ENCODE measurements around the gene LTBP1.

The LTBP1 gene

GRCh38 chr2:33123216-33123615 lies 176.5 kb downstream of the LTBP1 start:
- no peak for DNase-seq

GRCh38 chr2:33126552-33126951 lies 179.8 kb downstream of the LTBP1 start:
- DNase-seq, result no peak

- no peak for DNase-seq
These were observed 180.2 kb downstream of the LTBP1 start for GRCh38 chr2:33126958-33127357.

GRCh38 chr2:33129263-33130053 lies 182.7 kb downstream of the LTBP1 start:
- DNase-seq, result no peak

GRCh38 chr2:33130054-33130447 lies 183.3 kb downstream of the LTBP1 start:
- DNase-seq, result no peak

- no peak for DNase-seq
These were observed 183.8 kb downstream of the LTBP1 start for GRCh38 chr2:33130544-33130943.

- DNase-seq, result no peak
These were observed 184.4 kb downstream of the LTBP1 start for GRCh38 chr2:33131111-33131510.

GRCh38 chr2:33131749-33132148 lies 185.0 kb downstream of the LTBP1 start:
- no peak for DNase-seq

GRCh38 chr2:33133454-33133952 lies 186.8 kb downstream of the LTBP1 start:
- DNase-seq, result no peak

GRCh38 chr2:33134086-33134771 lies 187.5 kb downstream of the LTBP1 start:
- no peak for DNase-seq

- no peak for DNase-seq
These were observed 188.2 kb downstream of the LTBP1 start for GRCh38 chr2:33134791-33135560.

- DNase-seq, result no peak
These were observed 188.9 kb downstream of the LTBP1 start for GRCh38 chr2:33135645-33136044.

- no peak for DNase-seq
These were observed 189.3 kb downstream of the LTBP1 start for GRCh38 chr2:33136056-33136455.

GRCh38 chr2:33136566-33136965 lies 189.8 kb downstream of the LTBP1 start:
- no peak for DNase-seq

- no peak for DNase-seq
These were observed 190.6 kb downstream of the LTBP1 start for GRCh38 chr2:33137331-33137730.

- no peak for DNase-seq
These were observed 193.2 kb downstream of the LTBP1 start for GRCh38 chr2:33139949-33140348.

GRCh38 chr2:33141476-33141875 lies 194.7 kb downstream of the LTBP1 start:
- no peak for DNase-seq

GRCh38 chr2:33142810-33143209 lies 196.1 kb downstream of the LTBP1 start:
- DNase-seq, result no peak

GRCh38 chr2:33144243-33144642 lies 197.5 kb downstream of the LTBP1 start:
- no peak for DNase-seq

- no peak for DNase-seq
These were observed 198.7 kb downstream of the LTBP1 start for GRCh38 chr2:33145459-33145858.

- no peak for DNase-seq
These were observed 199.3 kb downstream of the LTBP1 start for GRCh38 chr2:33146102-33146501.

GRCh38 chr2:33153008-33153407 lies 206.3 kb downstream of the LTBP1 start:
- DNase-seq, result no peak

- no peak for DNase-seq
These were observed 211.8 kb downstream of the LTBP1 start for GRCh38 chr2:33158482-33159003.
